NCI-H1092 treated with DMSO at 0.1 percent for 48 hours (cell line): Measurements from ENCODE around the gene SMIM17.

Source experiments
- DNase-seq: peaks from one replicate; lab custom pipeline; 2025; lab: John Stamatoyannopoulos, UW

The SMIM17 gene

GRCh38 chr19:56642711-56643459 is at the start of gene SMIM17:
Gene SMIM17 (plus strand): TSS chr19:56643159. CDS start chr19:56645668, 2,509 bp downstream.
- no peak for DNase-seq

GRCh38 chr19:56594446-56594782 is 48.5 kb upstream of the SMIM17 start:
- DNase-seq = no peak

- peak; percentile 81 for DNase-seq
Measured at GRCh38 chr19:56594783-56595547, 48.0 kb upstream of the SMIM17 start, which contains the start of gene ZNF71. Gene ZNF71 (plus strand): TSS chr19:56595302. CDS start chr19:56601559, 6,257 bp downstream.

- no peak for DNase-seq
Measured at GRCh38 chr19:56595548-56595899, 47.4 kb upstream of the SMIM17 start.

GRCh38 chr19:56596676-56597075 is 46.3 kb upstream of the SMIM17 start:
- DNase-seq = no peak

- no peak for DNase-seq
Measured at GRCh38 chr19:56597696-56598095, 45.3 kb upstream of the SMIM17 start.

GRCh38 chr19:56601375-56601774 is 41.6 kb upstream of the SMIM17 start:
- DNase-seq = no peak

GRCh38 chr19:56603829-56604228 is 39.1 kb upstream of the SMIM17 start:
- no peak for DNase-seq

- no peak for DNase-seq
Measured at GRCh38 chr19:56608274-56608964, 34.5 kb upstream of the SMIM17 start.

GRCh38 chr19:56611288-56611687 is 31.7 kb upstream of the SMIM17 start:
- no peak for DNase-seq

- no peak for DNase-seq
Measured at GRCh38 chr19:56612737-56613136, 30.2 kb upstream of the SMIM17 start.

GRCh38 chr19:56613639-56614038 is 29.3 kb upstream of the SMIM17 start:
- DNase-seq = no peak

GRCh38 chr19:56617531-56617930 is 25.4 kb upstream of the SMIM17 start:
- no peak for DNase-seq

GRCh38 chr19:56619121-56619520 is 23.8 kb upstream of the SMIM17 start:
- no peak for DNase-seq

GRCh38 chr19:56622374-56622773 is 20.6 kb upstream of the SMIM17 start:
- no peak for DNase-seq

- DNase-seq = no peak
Measured at GRCh38 chr19:56623006-56623405, 20.0 kb upstream of the SMIM17 start.

GRCh38 chr19:56625708-56626107 is 17.3 kb upstream of the SMIM17 start:
- DNase-seq = no peak

- no peak for DNase-seq
Measured at GRCh38 chr19:56633021-56633420, 9.9 kb upstream of the SMIM17 start.

GRCh38 chr19:56637976-56638555 is 4.9 kb upstream of the SMIM17 start:
- no peak for DNase-seq

- DNase-seq = no peak
Measured at GRCh38 chr19:56639217-56639616, 3.7 kb upstream of the SMIM17 start.

GRCh38 chr19:56643460-56643955 is 549 bp downstream of the SMIM17 start:
- DNase-seq = no peak

- no peak for DNase-seq
Measured at GRCh38 chr19:56654151-56654550, 11.2 kb downstream of the SMIM17 start.
